ENCODE measurements around the gene CS. TPM values are rescaled to one million over a fixed set of nuclear protein-coding genes. Genes with fewer than 3 reads are reported as not detected.
"Not testable (repeated sequence)": the region's sequence is repeated elsewhere in the genome, so short reads cannot be mapped to it uniquely, and the experiment has no call there.

CS gene
- total RNA-seq, result 67.4 TPM

DNA sequence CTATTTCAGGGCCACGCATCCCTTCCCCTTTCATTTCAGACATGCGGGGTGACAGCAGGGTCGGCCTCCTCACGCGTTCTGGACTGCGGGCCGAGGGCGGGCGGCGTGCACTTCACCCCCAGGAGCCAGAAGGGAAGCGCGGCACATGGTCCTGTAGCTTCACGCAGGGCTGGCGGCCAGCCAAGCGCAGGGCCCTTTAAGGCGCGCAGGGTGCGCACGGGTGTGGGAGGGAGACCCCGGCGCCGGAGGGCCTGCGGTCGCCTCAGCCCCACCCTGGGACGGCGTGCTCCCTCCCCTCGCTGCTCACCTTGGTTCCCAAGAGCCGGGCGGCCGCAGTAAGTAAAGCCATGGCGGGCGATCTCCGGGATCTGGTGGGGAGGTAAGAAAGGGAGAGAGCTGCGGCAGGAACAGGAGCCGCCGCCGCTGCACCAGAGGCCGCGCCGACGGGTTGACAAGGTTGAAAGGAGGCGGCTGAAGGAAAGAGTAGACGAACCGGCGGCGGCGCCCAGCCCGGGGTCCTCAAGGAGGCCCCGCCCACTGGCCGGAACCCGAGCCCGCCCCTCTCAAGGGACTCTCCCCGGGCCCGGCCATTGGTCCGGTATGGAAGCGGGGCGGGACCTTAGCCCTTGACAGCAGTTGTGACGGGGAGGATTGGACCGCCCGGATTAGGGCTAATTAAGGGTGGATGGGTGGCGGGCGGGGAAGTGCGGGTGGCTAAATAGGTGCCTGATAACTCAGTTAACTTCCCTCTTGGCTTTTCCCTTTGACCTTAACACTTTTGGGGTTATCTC, at the start of gene CS:
TSS of gene CS (minus strand) at position 478 of the 791 bp plus-strand sequence. CDS start at position 349, 129 bp downstream.
- DNase-seq (ENCODE audit: low spot score) (peak; percentile 99), ATAC-seq (peak; percentile 87)

DNA sequence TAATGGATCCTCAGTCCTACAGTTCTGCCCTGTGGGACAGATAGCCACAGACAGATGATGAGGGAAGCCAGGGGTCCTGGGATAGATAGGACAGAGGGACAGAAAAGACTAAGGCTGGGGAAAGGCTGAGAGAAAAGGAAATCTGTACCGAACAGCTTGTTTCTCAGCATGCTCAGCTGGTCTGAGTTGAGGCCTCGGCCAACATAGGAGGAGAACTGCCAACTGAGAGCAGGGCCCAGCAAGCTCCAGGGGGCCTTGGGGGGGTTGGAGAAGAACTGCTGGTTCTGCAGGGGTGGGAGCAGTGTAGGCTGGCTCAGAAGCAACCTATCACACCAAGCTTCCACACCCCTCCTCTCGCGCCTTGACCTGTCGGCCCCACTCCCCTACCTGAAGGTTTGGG, 48.6 kb upstream of the CS start:
- no peak for DNase-seq (ENCODE audit: low spot score)
- no peak for ATAC-seq

DNA sequence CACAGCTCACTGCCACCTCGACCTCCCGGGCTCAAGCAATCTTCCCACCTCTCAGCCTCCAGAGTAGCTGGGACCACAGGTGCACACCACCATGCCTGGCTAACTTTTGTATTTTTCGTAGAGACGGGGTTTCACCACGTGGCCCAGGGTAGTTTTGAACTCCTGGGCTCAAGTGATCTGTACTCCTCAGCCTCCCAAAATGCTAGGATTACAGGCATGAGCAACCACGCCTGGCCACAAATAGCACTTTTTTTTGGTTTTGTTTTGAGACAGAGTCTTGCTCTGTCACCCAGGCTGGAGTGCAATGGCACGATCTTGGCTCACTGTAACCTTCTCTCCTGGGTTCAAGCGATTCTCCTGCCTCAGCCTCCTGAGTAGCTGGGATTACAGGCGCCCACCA, 47.1 kb upstream of the CS start:
- not testable (repeated sequence) for ATAC-seq

DNA sequence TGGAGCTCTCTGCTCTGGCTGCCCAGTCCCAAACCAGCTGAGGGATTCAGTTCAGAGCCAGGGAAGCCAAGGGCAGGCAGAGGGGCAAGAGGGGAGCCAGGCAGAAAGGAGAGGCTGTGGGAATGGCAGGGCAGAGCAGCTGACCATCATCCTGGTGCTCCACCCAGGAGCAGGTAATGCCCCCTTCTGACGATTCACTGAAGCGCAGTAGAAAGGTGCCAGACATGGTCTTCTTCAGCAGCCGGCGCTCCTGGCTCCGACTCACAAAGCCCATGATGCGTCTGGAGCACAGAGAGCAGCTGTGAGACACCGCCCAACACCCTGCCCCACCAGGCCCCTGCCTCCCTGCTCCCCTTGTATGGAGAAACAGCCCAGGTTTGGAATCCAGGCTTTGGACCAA, 46.5 kb upstream of the CS start:
- DNase-seq (ENCODE audit: low spot score) (no peak), ATAC-seq (peak; percentile 51)

More for the DNA sequence above, 47.1 kb upstream of the CS start:
- not testable (repeated sequence) for DNase-seq (ENCODE audit: low spot score)

DNA sequence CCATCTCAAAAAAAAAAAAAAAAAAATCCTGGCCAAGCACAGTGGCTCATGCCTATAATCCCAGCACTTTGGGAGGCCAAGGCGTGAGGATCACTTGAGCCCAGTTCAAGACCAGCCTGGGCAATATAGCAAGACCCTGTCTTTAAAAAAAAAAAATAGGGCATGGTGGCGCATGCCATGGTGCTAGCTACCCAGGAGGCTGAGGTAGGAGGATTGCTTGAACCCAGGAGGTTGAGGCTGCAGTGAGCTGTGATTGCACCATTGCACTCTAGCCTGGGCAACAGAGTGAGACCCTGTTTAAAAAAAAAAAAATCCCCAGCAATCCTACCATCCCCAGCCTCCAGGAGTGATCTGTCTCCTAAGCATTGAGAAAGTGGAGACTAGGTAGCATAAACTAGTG, 42.2 kb upstream of the CS start:
- not testable (repeated sequence) for ATAC-seq; DNase-seq (ENCODE audit: low spot score)

GRCh38 chr12:56341616-56342015, 41.5 kb upstream of the CS start:
- DNase-seq (ENCODE audit: low spot score) (no peak), ATAC-seq (no peak)

DNA sequence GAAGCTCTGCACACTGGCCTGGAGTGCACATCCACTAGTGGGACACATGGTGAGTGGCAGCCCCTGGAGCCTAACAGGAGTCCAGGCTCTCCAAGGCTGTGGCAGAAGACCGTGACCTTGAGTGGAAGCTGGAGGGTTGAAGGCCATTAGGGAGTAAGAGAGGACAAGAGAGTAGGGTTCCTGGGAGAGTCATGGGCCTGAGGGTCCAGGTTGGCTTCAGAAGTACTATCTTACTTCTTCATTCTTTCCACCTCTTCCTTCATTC, 39.0 kb upstream of the CS start:
- no peak for DNase-seq (ENCODE audit: low spot score)
- ATAC-seq, result no peak

DNA sequence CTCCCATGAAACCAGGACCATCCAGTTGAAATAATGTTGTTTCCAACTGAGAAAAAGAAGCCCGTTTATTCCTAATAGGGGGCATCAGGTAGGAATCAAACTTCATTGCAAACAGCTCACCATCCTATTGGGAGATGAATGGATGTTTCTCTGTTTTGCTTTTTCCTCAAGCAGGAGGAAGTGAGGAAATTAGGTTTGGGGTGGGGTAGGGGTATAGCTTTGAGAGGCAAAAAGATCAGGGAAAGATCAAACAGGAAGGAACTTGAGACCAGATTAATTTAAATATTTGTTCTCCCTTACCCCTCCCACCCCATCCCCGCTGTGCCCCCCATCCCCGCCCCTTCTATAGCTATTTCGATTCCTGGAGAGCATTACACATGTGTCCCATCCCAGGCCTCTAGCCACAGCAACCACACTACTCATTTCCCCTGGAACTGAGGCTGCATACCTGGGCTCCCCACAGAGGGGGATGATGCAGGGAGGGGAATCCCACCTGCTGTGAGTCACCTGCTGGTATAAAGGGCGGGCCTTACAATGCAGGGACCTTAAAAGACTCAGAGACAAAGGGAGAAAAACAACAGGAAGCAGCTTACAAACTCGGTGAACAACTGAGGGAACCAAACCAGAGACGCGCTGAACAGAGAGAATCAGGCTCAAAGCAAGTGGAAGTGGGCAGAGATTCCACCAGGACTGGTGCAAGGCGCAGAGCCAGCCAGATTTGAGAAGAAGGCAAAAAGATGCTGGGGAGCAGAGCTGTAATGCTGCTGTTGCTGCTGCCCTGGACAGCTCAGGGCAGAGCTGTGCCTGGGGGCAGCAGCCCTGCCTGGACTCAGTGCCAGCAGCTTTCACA, 38.4 kb upstream of the CS start, which contains the start of gene IL23A:
TSS of gene IL23A (plus strand) at position 577 of the 850 bp plus-strand sequence. CDS start at position 738, 161 bp downstream.
- DNase-seq (ENCODE audit: low spot score), result no peak

GRCh38 chr12:56337753-56338251, 37.7 kb upstream of the CS start:
- no peak for ATAC-seq
- DNase-seq (ENCODE audit: low spot score), result no peak

More for the DNA sequence above, 38.4 kb upstream of the CS start, which contains the start of gene IL23A:
- no peak for ATAC-seq

GRCh38 chr12:56336361-56337167, 36.4 kb upstream of the CS start:
- ATAC-seq (no peak), DNase-seq (ENCODE audit: low spot score) (no peak)

DNA sequence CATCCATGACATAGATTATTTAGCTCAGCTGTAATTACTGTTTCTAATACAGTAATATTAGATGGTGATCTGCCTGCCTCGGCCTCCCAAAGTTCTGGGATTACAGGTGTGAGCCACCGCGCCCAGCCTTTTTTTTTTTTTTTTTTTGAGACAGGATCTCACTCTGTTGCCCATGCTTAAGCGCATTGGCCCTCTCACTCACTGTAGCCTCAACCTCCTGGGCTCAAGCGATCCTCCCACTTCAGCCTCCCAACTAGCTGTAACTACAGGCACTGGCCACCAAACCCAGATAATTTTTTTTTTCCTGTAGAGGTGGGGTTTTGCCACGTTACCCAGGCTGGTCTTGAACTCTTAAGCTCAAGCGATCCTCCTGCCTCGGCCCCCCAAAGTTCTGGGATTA, 35.4 kb upstream of the CS start:
- DNase-seq (ENCODE audit: low spot score); ATAC-seq: not testable (repeated sequence)

GRCh38 chr12:56334490-56334793, 34.3 kb upstream of the CS start:
- DNase-seq (ENCODE audit: low spot score), result no peak
- ATAC-seq, result no peak

DNA sequence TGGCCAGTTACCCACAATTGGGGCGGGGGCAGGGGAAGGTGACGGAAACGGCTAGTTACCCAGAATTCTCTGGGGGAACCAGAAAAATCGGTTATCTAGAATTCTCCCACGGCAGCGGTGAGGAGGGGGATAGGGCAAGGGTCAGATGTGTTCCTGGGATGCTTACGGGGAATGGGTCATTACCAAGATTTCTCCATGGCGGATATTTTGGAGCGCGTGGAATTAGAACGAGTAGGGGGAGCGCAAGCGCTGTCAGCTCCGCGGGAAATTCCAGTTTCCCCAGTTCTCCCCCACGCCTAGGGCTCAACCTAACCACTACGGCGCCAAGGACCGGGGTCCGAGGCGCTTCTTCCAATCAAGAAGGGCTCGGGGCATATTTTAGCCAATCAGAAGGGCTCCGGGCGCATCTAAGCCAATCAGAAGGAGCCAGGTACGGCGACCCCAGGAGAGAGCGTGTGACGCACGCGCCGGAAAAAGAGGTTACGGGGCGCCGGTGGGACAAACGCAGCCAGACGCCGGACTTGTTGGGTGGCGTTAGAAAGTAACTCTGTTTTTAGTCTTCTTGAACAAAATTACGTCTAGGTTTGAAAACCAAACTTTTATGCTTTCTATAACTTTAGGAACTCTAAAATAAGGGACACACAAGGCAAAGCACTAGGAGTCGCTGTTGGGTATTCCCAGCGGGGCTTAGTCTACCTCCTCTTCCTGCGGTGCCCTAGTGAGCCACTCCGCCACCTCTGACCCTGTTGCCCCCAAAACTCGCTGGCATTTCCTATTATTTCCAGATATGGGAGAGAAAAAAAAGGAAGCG, 33.8 kb upstream of the CS start, which contains the start of gene PAN2:
TSS of gene PAN2 (minus strand) at position 322 of the 811 bp plus-strand sequence. CDS start 906 bp downstream, outside the sequence.
- ATAC-seq, result peak; percentile 95
- DNase-seq (ENCODE audit: low spot score), result peak; percentile 97

GRCh38 chr12:56333197-56333678, 33.1 kb upstream of the CS start:
- ATAC-seq, result no peak
- DNase-seq (ENCODE audit: low spot score), result no peak

GRCh38 chr12:56332512-56333196, 32.5 kb upstream of the CS start:
- ATAC-seq (no peak), DNase-seq (ENCODE audit: low spot score) (no peak)

GRCh38 chr12:56330936-56331490, 30.9 kb upstream of the CS start:
- no peak for ATAC-seq

GRCh38 chr12:56326533-56326932, 26.4 kb upstream of the CS start:
- ATAC-seq (peak; percentile 43), DNase-seq (ENCODE audit: low spot score) (no peak)

More at GRCh38 chr12:56330936-56331490, 30.9 kb upstream of the CS start:
- no peak for DNase-seq (ENCODE audit: low spot score)

- DNase-seq (ENCODE audit: low spot score), result no peak
- no peak for ATAC-seq
Observed at GRCh38 chr12:56326126-56326525, 26.0 kb upstream of the CS start.

DNA sequence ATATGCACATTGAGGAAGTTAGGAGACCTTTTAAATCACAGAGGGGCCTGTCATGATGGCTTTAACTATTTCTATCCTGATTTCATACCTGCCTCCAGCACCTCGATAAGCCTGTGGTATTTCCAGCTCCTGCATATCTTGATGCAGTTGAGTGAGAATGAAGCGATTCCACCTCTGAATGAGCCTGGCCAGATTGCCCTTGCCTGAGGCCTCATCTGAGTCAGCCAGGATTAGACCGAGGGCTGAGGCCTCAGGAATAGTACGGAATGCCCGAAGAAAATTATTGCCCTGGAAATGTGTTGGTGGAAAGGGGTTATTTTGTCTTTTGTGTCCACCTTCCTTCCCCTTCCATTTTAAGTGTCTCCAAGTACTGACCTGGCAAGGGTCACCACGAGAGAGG, 24.1 kb upstream of the CS start:
- ATAC-seq (no peak), DNase-seq (ENCODE audit: low spot score) (no peak)
